Hindlimb muscle (tissue), 1 donor: ENCODE results near the gene ANKRD1. TPM values are rescaled to one million over a fixed set of nuclear protein-coding genes. Genes with fewer than 3 reads are reported as not detected.
"Not testable (repeated sequence)": the region's sequence is repeated elsewhere in the genome, so short reads cannot be mapped to it uniquely, and the experiment has no call there.

Experiments
- DNase-seq: peaks from one replicate; pipeline ENCODE4 v3.0.0-alpha.2; 2013
- polyA plus RNA-seq: library from polyadenylated mRNA; unstranded; fragments of 120-200 nt; gene quantifications from one replicate; pipeline ENCODE4 v1.2.1, GENCODE V29; 2013; ENCODE audit not compliant: insufficient read length

Gene ANKRD1
- polyA plus RNA-seq, 1 donor: 45.2 TPM

DNA sequence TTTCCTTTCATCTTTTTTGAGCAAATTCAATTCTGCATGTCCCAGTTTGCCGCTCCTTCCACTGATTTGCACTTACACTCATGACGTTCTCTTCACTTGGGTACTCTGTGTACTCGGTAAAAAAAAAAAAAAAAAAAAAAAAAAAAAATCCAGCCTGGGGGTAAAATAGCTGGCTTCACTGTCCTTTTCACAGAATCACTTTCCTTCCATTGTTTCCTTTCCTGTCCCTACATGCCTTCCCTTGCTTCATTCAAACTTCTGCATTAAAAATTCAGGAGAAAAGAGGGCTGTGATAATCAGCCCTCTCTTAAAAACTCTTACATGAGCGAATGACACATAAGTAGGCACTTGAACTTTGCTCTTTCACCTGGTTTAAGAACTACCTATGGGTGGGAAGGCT lies 8.7 kb downstream of the ANKRD1 start:
- DNase-seq: no peak

- peak; percentile 75 for DNase-seq
These were observed 9.5 kb downstream of the ANKRD1 start for GRCh38 chr10:90911133-90912051.

- no peak for DNase-seq
These were observed 14.3 kb downstream of the ANKRD1 start for GRCh38 chr10:90906596-90906995.

DNA sequence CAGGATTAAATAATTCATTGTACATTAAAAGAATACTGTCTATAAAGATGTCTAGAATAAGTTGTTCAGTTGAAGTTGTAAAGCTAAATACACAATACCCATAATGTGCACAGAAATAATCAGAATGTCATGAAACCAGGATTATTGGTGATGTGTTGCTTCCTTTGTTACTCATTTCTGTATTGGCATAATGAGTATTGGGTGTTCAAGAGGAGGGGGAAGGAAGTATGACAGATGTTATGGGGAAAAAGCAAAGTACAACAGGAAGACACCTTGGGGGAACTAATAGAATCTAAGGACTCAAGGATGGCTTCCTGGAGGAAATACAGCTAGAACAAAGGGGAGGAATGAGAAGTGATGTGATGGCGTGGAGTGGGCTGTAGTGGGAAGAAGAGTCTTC lies 15.0 kb downstream of the ANKRD1 start:
- no peak for DNase-seq

GRCh38 chr10:90896916-90897315 lies 24.0 kb downstream of the ANKRD1 start:
- DNase-seq: not testable (repeated sequence)

DNA sequence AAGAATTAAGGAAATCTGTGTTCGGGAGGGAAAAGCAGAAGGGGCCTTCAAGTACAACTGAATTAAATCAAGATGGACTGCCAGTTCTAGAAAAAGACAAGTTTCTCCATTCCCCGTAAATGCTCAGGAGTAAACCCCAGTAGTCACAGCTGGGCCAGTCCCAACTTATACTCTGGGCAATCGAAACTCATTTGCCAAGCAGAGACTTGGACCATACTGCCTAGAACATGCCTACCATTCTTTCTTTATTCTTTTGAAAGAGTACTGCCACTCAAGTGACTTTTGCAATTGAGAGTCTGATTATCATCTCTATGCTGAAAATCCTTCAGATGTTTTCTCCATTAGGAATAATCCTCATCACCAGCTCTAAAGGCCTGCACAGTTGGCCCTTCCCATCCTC lies 27.7 kb downstream of the ANKRD1 start:
- no peak for DNase-seq

DNA sequence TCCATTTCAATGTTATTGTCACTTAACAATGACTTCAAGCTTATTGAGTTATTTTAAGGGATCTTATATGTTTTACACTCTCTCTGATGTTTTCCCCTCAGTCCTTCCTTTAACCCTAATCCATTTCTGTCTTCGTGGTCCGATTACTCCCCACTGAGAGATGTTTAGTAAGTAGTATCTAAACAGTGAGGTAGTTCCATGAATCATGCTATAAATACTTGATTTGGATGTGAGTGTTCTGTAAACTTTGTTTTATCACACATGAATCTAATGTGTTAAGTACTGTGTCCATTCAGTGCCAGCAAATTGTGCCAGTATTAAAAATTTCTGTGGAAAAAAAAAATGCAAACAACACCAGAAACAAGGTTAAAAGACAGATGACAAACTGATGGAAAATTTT lies 30.5 kb downstream of the ANKRD1 start:
- no peak for DNase-seq

- DNase-seq: no peak
These were observed 31.3 kb downstream of the ANKRD1 start for GRCh38 chr10:90889636-90890035.

- no peak for DNase-seq
These were observed 32.5 kb downstream of the ANKRD1 start for GRCh38 chr10:90888387-90888786.

DNA sequence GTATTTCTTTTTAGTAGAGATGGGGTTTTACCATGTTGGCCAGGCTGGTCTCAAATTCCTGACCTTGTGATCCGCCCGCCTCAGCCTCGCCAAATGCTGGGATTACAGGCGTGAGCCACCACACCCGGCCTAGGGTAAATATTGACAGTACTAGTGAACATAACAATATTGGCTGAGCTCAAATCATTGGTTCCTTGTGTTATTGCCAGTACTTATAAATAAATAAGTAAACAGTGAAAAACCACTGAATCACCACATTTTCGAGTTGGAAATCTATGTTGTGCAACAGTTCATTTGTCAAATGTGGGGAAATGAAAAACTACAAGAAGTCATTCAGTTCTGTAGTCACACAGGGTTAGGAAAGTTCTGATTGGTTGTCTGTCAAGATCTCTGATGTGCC lies 33.3 kb downstream of the ANKRD1 start:
- no peak for DNase-seq

DNA sequence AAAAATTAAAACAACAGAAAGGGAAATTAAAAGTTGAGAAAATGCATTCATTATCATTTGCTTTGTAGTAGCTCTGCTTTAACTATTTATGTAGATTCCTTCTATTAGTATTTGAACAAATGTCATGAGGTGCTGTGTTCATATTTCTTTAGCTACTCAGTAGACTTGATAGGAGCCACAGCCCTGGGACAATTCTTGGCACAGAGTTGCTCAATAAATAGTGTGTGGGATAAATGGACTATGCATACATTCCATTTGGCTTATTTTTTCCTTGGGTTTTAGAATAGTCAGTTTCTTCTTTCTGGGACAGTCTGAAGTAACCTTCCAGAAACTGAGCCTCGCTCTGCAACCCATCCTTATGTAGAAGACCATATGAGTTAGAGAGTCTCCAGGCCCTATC lies 35.7 kb downstream of the ANKRD1 start:
- no peak for DNase-seq

GRCh38 chr10:90884431-90884830 lies 36.5 kb downstream of the ANKRD1 start:
- DNase-seq: peak; percentile 48

- DNase-seq: not testable (repeated sequence)
These were observed 40.7 kb downstream of the ANKRD1 start for GRCh38 chr10:90880059-90880719.

- DNase-seq: no peak
These were observed 41.8 kb downstream of the ANKRD1 start for GRCh38 chr10:90879062-90879461.

DNA sequence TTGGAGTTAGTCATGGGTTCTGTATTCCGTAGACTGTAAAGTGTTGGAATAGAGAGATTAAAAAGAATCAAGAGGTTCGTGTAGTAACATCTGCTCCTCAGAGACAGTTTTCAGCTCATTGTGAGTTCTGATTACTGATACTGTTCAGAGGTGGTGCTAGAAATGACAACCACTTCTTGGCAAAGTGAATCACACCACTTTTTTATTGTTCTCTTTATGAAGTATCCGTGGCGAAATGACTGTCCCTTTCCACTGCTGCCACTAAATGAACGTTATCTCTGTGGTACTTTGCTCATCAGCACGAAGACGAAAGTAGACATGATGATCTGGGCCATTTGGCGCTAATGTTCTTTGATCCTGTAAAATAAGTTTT lies 48.3 kb downstream of the ANKRD1 start:
- DNase-seq: no peak

GRCh38 chr10:90871766-90872647 lies 48.9 kb downstream of the ANKRD1 start, which contains the start of gene RPP30:
Gene RPP30 (plus strand): TSS chr10:90871974. CDS start chr10:90871987, 13 bp downstream.
- DNase-seq: peak; percentile 85

DNA sequence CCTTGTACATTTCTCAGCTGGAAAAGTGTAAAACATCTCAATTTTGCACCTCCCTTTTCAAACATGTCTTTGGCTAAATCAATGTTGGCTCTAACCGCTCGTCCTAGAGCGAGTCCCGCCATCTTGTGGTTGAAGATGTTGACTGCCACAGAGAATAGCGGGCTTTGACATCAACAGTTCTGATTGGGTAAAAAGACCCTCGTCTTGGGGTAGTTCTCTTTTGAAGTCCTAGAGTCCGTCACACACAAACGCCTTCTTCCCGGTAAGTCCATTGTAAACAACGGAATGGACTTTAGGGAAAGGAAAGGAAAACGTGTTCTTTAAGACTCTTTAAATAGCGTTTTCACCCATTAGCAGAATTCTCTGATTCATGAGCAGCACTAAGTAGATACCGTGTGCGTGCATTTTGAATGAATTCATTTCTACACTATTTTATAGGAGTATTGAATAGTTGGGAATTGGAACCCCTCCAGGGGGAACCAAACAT lies 49.6 kb downstream of the ANKRD1 start:
- peak; percentile 50 for DNase-seq

DNA sequence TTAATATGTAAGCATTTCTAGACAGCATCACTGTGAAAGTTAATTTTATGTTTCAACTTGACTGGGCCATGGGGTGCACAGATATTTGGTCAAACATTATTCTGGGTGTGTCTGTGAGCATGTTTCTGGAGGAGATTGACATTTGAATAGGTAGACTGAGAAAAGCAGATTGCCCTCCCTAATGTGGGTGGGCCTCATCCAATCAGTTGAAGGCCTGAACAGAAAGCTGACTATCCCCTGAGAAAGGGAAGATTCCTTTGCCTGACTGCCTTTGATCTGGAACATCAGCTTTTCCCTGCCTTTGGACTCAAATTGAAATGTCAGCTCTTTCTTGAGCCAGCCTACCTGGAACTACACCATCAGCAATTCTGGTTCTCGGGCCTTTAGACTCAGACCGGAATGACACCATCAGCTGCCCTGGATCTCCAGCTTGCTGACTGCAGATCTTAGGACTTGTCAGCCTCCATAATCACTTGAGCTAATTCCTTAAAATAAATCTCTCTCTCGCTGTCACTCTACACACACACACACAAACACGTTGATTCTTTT lies 54.8 kb downstream of the ANKRD1 start:
- DNase-seq: no peak

DNA sequence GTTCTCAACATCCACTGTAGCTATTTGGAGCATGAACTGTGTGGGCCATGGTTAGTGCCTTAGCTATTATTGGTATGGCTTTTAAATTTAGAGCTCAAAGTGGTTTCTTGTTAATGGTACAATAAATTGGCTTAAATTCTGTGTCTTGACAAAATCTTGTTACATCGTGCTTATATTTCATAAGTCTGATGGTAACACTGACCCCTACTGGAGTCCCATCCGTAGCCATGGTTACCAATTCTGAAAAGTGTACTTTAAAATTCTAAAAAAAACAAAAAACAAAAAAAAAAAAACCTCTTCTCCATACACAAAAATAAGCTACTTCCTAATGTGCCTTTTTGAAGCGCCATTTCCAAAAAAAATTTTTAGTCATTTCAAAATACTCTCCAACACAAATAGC lies 55.5 kb downstream of the ANKRD1 start:
- DNase-seq: no peak

GRCh38 chr10:90862908-90863514 lies 57.9 kb downstream of the ANKRD1 start:
- DNase-seq: no peak
